ENCODE results near the gene FNDC5. TPM values are rescaled to one million over a fixed set of nuclear protein-coding genes. Genes with fewer than 3 reads are reported as not detected.

The FNDC5 gene
- total RNA-seq, 1 donor from 2014 or later: 18.7 TPM

DNA sequence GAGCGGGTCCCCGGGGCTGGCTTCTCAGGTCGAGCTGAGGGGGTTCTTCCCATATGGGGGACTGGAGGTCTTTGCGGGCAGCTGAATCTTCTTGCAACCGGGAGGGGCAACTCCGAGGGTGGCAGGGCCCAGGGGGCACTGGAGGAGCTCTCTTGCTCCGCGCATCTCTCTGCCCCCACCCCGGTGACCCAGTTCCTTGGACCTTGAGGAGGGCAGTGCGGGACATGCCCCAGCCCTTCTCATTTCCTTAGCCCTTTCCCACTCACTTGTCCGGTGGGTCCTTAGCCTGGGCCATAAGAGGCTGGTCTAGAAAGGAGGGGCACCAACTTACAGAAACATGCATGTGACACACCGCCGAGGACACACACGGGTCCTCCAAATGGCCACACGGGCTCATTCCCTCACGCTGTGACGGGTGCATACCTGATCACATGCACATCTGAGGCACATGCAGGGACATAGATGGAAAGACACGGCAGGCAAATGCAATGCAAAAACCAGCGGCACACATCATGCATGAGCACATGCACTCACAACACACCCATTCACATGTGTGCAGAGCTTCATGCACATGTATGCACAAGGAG is 16.2 kb upstream of the FNDC5 start:
- intact Hi-C loops (cut with DNase I): no loop called here
- no peak for DNase-seq (ENCODE audit: low spot score)

DNA sequence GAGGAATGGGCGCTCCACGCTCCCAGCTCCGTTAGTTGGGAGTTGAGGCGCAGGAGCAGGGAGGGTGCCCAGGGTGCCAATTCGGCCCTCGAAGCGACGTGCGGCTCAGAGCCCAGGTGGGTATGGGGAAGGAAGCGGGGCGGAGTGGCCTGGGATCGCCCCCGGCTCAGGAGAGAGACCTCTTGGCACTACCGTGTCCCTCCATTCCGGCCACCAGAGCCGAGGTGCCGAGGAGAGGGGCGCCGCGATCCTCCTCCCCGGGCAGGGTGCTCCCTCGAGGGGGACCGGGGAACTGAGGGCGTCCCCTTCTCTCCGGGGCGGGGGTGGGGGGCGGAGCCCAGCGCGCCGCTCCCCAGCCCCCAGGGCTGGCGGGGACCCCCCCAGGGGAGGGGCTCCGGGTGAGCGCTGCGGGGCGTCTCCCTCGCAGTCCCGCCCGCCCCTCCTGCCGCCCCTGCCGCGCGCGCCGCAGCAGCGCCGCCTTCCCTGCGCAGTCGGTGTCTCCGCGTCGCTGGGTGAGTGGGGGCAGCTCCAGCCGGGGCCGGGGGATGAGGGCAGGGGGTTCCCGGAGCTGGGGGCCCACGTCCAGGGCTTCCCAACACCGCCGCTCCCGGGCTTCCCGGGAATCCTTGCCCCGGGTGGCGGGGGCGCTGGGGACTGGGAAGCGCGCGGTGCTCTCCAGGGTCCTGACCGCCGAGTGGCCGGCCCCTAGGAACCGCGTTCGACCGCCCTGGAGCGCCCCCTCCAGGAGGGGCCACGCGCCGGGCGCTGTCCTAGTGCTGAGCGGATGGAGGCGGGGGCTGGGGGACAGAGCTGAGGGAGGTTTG is 15.5 kb upstream of the FNDC5 start, which contains the start of gene HPCA:
HPCA (plus strand) TSS at position 488 of the 824 bp plus-strand sequence. CDS start 2,408 bp downstream, outside the sequence.
- intact Hi-C loops (cut with DNase I): no loop called here
- DNase-seq (ENCODE audit: low spot score): no peak

DNA sequence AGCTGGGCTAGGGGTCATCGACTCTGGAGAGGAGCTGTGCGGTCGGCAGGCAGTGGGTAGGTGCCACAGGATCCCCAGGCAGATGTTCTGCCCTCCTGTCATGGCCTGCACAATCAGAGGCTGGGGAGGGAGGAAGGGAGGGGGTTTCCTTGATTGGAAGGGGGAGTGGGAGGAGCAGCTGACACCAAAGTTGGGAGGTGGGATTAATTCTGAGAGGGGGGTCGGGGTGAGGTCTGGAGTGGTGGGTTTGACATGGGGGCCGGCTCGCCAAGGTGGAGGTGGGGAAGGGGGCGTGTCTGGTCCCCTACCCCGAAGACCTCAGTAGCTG is 14.9 kb upstream of the FNDC5 start:
- intact Hi-C loops (cut with DNase I): no loop called here

DNA sequence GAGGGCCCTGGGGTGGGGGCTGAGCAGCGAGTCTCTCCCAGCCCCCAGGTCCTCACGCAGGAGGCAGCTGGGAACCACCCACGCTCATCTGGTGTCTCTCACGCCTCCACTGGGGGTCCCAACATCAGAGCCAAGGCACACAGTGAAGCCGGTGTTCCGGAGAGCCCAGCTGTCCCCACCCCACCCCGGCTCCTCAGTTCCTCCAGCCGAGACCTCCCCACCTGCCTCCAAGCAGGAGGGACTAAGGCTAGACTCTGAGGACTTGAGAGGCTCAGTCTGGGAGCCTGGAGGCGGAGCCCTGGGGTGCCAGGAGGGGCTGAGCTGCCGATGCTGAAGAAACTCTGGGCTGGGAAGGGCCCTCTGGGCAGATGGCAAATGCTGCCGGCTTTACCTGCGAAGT is 14.0 kb upstream of the FNDC5 start:
- DNase-seq (ENCODE audit: low spot score): no peak
- intact Hi-C loops (cut with DNase I): no loop called here

More for the DNA sequence above, 14.9 kb upstream of the FNDC5 start:
- no peak for DNase-seq (ENCODE audit: low spot score)

DNA sequence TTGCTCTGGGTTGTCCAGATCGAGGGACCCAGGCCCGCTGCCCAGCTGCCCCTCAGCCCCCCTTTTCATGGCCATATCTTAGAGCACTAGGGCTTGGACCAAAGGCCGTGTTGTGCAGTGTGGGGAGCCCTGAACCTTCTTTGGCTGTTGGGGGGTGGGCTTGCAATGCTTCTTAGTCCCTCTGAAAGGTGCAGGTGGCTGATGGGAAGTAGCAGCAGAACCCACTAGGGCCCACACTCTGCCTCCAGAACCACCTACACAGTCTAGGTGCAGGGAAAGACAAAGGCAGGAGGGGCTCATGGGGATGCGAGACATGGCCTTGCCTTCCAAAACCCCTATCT is 13.3 kb upstream of the FNDC5 start:
- intact Hi-C loops (cut with DNase I): no loop called here
- DNase-seq (ENCODE audit: low spot score): no peak

DNA sequence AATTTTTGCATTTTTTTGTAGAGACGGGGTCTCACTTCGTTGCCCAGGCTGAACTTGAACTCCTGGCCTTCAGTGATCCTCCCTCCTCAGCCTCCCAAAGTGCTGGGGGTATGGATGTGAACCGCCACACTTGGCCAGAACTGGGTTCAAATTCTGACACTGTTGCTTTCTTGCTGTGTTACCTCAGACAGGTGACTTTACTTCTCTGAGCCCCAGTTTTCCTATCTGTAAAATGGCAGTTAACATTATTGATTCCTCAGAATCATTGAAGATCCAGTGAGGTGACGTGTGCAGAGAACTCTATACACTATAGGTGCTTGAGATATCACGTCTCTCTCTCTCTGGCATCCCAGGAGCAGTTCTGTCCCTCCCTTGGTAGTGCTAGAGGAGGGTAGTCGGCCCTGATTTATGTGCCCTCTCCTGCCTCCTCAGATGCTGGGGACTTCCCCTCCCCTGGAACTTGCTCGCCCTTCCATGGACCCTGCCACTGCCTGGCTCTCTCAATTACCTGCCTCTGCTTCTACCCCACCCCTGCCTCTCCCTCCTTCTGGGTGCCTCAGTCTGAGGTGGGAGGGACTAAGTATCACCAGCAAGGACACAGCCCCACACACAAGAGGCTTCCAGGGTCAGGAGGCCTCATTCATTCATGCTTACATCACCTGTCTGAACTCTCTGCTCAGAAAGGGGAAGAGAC is 12.8 kb upstream of the FNDC5 start:
- intact Hi-C loops (cut with DNase I): no loop called here
- no peak for DNase-seq (ENCODE audit: low spot score)

DNA sequence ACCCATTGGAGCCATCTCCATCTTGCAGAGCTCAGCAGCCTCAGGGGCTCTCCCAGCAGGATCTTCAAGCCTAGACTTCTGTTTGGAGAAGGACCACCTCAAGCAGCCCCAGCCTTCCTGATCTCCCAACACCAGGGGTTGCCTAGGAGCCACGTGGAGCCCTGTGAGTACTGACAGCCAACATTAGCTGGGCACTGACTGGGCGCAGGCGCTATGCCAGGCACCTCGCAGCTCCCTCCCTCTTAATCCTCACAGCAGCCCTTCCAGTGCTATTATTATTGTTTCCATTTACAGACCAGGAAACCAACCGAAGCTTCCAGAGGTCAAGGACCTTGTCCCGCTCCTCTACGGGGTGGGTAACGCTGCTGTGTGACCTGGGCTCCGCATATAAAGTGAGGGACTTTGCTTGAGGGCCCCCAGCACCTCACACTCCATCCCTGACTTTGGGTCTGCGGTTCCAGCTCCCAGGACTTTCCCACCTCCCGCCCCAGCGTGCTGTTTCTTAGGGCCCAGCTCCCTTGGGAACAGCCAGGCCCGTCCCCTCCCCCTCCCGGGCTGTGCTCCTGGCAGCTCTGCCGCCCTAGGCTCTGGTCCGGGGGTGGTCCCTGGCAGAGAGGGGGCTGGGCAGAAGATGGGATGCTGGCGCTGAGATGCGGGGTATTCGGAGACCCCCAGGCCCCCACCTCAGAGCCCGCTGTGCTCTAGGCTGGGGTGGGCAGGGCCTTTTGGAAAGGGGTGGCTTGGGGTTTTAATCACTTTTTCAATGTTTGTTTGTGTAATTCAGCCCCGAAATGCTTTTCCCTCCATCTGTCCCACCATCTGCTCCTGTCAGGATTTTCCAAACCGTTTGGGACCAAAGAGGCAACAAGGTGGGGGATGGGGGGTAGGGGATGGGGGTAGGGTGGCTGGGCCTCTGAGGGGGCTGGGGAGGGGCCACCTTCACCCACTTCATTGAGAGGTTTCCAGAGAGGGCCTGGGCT is 11.4 kb upstream of the FNDC5 start:
- intact Hi-C loops (cut with DNase I): no loop called here
- no peak for DNase-seq (ENCODE audit: low spot score)

DNA sequence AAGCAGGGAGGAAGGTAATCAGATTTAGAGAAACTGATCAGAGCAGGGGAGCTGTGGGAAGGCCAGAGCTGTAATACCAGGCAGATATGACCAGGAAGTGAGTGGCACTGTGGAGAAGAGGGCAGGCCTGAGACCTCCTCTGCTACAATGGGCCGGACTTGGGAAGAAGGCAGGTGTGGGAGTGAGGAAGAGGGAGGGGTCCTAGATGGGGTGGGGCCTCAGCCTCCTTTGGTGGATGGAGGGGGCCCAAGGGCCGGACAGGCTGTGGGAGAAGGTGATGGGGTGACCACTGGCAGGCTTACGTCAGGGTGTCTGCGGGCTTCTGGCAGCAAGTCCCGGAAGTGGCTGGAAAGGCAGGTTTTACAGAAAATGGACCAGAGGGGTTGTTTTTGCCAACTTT is 10.6 kb upstream of the FNDC5 start:
- no peak for DNase-seq (ENCODE audit: low spot score)
- intact Hi-C loops (cut with DNase I): no loop called here

DNA sequence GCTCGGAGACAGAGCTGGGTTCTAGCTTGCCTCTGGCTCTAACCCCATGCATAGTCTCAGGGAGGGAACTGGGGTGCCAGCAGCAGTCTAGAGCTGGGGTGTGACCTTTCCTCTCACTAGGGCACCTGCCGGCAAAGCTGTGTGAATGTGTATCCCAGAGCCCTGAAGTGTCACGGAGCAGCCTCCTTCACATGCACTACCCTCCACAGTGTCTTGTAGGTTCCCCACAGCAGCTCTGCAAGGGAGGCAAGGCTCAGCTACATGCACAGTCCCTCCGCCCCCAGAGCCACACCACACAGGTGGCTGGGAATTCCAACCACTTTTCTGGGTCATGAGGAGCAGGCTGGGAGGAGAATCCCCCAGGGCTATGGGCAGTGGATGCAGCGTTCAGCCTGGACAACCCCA is 7.9 kb upstream of the FNDC5 start:
- intact Hi-C loops (cut with DNase I): loop anchor here (5.0 kb wide), 1 partner anchor 44 kb away; no protein-coding TSS in a partner anchor
- peak; percentile 43 for DNase-seq (ENCODE audit: low spot score)

DNA sequence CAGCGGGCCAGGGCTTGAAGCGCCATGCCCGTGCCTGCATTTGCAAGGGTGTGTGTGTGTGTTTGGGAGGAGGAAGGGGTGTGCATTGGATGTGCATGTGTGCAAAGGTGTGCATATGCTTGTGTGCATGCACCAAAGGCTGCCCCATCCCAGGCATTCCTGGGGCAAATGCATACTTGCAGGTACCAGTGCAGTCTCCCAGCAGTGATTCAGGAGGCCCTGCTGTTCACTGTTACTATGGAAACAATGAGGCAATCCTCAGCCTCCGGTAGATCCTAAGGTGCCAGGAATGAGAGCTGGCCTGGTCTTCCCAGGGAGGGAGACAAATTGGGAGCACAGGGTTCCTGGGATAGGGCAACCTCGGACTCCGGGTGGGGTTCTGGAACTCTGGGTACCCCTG is 7.5 kb upstream of the FNDC5 start:
- DNase-seq (ENCODE audit: low spot score): peak; percentile 53
- intact Hi-C loops (cut with DNase I): loop anchor here (5.0 kb wide), 1 partner anchor 44 kb away; no protein-coding TSS in a partner anchor

DNA sequence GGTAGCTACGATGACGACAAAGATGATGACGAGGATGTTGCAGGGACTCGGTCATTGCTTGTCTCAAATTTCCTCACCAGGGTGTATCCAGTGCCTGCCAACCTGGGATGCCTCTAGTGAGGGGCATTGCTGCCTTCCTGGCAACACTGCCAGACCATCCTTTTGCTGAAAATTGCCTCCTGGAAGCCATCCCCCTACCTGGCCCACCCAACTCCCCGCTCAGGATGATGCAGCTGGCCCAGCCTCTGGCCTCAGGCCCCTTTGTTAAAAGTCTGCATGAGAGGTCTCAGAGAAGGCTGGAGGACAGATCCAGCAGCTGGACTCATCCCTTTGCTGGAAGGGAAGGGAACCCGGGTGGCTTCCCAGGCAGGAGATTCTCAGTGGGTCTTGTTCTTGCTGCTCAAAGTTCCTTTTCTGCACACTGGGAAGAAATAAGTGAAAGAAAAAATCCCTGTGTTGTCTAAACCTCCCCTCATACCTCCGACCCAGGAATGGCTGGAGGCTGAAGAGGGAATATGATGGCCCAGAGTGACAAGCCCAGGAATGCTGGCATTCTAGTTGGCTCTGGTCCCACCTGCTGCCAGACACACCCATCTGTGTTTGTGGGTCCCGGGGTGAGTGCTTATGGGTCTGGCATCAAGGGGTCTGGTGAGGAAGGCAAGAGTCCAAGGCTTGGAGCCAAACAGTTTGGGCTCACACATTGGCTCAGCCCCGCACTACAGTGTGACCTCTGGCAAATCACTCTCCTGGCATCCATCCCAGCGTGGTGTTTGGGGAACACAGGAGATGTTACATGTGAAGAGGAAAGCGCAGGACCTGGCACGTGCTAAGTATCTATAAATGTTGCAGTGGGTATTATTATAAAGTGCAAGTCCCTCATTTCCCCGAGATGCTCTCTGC is 6.7 kb upstream of the FNDC5 start:
- intact Hi-C loops (cut with DNase I): loop anchor here (2.0 to 5.0 kb wide), 2 partner anchors 45 to 209 kb away; no protein-coding TSS in a partner anchor
- peak; percentile 76 for DNase-seq (ENCODE audit: low spot score)

DNA sequence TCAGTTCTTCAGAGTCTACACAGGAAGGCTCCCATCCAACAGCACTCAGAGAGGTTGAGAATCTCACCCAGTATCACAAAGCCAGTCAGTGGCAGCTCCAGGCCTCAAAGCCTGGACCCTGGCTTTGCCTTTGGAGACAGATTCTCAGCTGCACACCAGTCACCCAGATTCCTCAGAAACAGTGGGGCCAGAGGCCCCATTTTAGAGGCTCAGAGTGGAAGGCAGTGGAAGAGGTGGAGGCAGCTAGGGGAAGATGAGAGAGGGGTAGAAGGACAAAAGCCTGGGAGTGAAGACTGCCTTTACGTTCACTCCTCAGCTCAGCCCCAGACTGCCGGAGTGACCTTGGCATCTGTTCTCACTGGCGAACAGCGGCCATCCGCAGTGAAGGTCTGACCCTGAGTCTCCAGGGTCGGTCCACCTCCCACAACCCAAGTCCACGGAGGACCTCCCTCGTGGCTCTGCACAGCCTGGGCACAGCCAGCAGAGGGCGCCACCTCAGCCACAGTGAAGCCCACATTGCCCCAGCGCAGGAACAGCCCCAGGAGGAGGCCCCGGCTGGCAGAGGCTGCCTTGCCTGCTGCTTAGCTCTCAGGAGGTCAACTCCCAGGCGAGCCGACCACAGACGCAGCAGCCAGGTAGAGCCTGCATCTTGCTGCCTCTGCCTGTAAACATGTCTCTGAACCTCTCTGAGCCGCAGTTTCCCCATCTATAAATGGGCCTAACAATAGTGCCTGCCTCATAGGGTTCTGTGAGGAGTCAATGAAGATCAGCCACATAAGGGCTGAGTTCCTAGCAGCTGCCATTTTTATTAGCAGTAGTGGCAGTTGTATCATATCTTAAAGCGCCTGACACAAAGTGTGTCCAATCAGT is 5.9 kb upstream of the FNDC5 start:
- DNase-seq (ENCODE audit: low spot score): peak; percentile 85
- intact Hi-C loops (cut with DNase I): loop anchor here (2.0 to 5.0 kb wide), 2 partner anchors 46 to 210 kb away; no protein-coding TSS in a partner anchor

DNA sequence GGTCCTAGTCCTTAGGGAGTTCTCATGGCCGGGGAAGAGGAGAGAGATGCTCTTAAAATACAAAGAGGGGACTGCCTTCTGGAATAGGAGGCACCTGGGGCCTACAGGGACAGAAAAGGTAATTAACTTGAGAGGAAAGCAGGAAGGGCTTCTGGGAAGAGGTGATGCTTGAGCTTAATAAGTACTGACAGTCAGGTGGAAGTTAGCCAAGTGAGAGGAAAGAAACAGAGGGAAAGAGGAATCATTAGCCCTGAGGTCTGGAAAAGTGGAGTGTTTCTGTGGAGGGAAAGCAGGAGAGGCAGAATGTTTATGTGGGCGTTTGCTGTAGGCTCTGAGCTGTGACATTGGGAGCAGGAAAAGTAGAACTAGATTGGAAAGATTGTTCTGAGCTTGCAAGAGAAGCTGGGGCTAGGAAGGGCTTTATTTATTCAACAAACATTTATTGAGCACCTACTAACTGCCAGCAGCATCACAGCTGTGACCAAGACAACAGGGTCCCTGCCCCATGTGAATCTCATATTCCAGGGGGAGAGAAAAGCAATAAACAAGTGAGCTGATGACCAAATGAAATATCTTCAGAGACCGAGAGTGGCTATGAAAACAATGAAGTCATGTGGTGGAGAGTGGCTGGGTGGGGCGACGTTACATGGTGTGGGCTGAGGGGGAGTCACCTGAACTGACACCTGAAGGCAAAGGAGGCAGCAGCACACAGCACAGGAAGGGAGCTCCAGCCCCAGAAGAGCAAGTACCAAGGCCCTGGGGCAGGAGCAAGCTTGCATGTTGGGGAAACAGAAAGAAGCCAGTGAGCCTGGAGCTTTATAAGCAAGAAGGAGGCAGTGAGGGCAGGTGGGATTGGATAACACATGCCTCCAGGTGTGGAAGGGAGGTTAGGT is 4.4 kb upstream of the FNDC5 start:
- intact Hi-C loops (cut with DNase I): loop anchor here (5.0 kb wide), 3 partner anchors 47 to 163 kb away; partner anchors contain the start of genes S100PBP and YARS1
- DNase-seq (ENCODE audit: low spot score): peak; percentile 38

DNA sequence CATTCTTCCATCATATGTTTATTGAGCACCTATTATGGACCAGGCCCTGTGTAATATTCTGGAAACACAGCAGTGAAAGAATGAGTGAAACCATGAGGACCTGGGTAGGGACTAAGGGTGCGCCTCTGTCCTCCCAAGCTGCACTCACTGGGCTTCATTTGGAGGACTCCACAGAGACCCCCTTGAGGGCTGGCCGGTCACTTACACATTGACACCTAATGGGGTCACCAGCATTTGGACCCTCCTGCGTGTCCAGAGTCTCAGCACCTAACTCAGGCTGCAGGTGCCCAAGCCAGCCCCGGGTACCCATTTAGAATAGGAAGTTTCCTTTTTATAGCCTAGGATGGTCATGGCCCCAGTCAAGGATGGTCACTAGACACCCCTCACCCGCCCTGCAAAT is 2.8 kb upstream of the FNDC5 start:
- intact Hi-C loops (cut with DNase I): loop anchor here (5.0 kb wide), 2 partner anchors 56 to 161 kb away; partner anchors contain the start of genes S100PBP and YARS1
- DNase-seq (ENCODE audit: low spot score): peak; percentile 70

DNA sequence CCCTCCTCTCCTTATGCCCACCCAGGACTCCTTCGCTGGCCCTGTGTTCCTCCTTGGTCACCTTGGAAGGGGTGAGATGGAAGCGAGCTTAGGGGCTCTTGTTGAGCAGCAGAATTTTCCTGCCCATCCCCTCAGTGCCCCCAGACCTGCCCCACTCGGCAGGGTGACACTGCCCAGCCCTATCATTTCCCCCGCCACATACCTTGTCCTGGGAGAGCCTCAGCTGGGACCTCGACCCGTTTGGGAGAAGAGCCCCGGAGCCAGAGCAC is 1.4 kb upstream of the FNDC5 start:
- intact Hi-C loops (cut with DNase I): loop anchor here (5.0 kb wide), 2 partner anchors 55 to 160 kb away; partner anchors contain the start of genes S100PBP and YARS1
- no peak for DNase-seq (ENCODE audit: low spot score)

All from cardiac septum (tissue), 1 donor.